ENCODE results near the gene SPAG6. TPM values are rescaled to one million over a fixed set of nuclear protein-coding genes. Genes with fewer than 3 reads are reported as not detected.
A peak's percentile ranks its signal among the peaks of the same experiment; 100 is the strongest.

SPAG6 gene
- total RNA-seq, 4 donors from 2014 or later: 0.19 TPM; not detected in 3

DNA sequence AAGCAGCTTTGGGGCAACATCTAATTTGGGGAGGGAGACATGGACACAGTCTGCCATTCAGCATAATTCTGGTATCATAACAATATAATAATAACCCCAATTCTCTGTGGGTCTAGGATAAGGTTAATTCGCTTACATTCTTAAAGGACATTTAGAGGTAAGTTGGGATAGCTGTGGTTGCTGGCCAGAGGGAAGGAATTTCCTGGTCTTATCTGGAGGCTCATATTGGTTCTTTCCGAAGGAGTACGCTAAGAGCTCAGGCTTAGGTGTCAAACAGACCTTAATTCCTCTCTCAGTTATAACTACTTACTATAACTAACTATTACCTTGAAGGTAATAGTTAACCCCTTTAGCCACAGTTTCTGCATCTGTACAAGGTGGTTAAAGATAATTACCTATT is 68.8 kb downstream of the SPAG6 start:
- no peak overlapping the region for H3K4me3 ChIP-seq
- H3K4me1 ChIP-seq: no peaks in the 10 kb centered on the region
- TF ChIP-seq POLR2A (IDR thresholded peaks at IDR 0.05): no peak
- TF ChIP-seq, protein P1, sequence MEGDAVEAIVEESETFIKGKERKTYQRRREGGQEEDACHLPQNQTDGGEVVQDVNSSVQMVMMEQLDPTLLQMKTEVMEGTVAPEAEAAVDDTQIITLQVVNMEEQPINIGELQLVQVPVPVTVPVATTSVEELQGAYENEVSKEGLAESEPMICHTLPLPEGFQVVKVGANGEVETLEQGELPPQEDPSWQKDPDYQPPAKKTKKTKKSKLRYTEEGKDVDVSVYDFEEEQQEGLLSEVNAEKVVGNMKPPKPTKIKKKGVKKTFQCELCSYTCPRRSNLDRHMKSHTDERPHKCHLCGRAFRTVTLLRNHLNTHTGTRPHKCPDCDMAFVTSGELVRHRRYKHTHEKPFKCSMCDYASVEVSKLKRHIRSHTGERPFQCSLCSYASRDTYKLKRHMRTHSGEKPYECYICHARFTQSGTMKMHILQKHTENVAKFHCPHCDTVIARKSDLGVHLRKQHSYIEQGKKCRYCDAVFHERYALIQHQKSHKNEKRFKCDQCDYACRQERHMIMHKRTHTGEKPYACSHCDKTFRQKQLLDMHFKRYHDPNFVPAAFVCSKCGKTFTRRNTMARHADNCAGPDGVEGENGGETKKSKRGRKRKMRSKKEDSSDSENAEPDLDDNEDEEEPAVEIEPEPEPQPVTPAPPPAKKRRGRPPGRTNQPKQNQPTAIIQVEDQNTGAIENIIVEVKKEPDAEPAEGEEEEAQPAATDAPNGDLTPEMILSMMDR (IDR thresholded peaks at IDR 0.05): no peak
- H3K27ac ChIP-seq: no peak overlapping the region
- no peaks in the 10 kb centered on the region for H3K9me3 ChIP-seq
- WGBS, 2 donors: 83 to 100% methylated on average over 3 of the region's 3 CpGs
- H3K36me3 ChIP-seq: no peaks in the 10 kb centered on the region
- DNase-seq: no peak
- H3K27me3 ChIP-seq: peaks cover 0 to 10% (median 0%) of the 10 kb centered on the region in 4 donors
- intact Hi-C loops (cut with DNase I): no loop called here

- Histone ChIP-seq H3K9me3 (no peaks in the 10 kb centered on the region), H3K4me1 (no peaks in the 10 kb centered on the region), H3K4me3 (no peak overlapping the region), H3K27ac (no peak overlapping the region), H3K27me3 (peaks cover 0 to 5% (median 0%) of the 10 kb centered on the region in 4 donors), H3K36me3 (no peaks in the 10 kb centered on the region)
- no peak for TF ChIP-seq POLR2A (IDR thresholded peaks at IDR 0.05)
- TF ChIP-seq, protein P1 (IDR thresholded peaks at IDR 0.05): no peak
- DNase-seq: no peak
- 90 to 92% methylated on average over 2 of the region's 2 CpGs for WGBS, 2 donors
- intact Hi-C loops (cut with DNase I): no loop called here
Observed at GRCh38 chr10:22415072-22415471, 69.8 kb downstream of the SPAG6 start.

DNA sequence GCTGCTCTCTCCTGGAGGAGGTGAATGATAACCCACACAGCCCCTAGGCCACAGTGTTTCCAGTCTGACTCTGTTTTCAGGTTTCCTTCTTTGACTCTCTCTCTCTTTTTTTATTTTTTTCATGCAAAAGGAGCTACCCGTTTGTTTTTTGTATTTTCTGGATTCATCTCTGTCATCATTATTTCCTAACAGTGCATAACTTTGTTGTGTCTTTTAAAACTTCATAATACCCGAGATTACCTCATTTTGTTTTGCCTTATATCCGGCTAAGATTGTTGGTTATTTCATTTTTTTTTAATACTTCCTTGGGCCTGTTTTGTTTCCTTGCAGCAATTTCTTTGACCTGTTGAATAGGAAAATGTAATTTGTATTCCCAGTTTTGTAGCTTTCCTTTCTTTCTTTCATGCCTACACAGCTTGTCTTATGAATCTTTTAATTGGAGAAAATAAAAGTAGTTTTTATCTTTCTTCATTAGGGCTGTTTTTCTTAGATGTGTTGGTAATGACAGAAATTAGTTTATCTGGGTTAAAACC is 72.5 kb downstream of the SPAG6 start:
- no peaks in the 10 kb centered on the region for H3K36me3 ChIP-seq
- intact Hi-C loops (cut with DNase I): no loop called here
- H3K4me1 ChIP-seq: no peaks in the 10 kb centered on the region
- DNase-seq: no peak
- TF ChIP-seq, protein P1 (IDR thresholded peaks at IDR 0.05): no peak
- no peak for TF ChIP-seq POLR2A (IDR thresholded peaks at IDR 0.05)
- H3K27me3 ChIP-seq: no peaks in the 10 kb centered on the region
- no peak overlapping the region for H3K27ac ChIP-seq
- no peak overlapping the region for H3K4me3 ChIP-seq
- H3K9me3 ChIP-seq: no peaks in the 10 kb centered on the region
- 53 to 65% methylated on average over 3 of the region's 3 CpGs for WGBS, 2 donors

- Histone ChIP-seq H3K4me1 (no peaks in the 10 kb centered on the region), H3K27ac (no peak overlapping the region), H3K36me3 (no peaks in the 10 kb centered on the region), H3K4me3 (no peak overlapping the region), H3K9me3 (no peaks in the 10 kb centered on the region), H3K27me3 (peaks cover 0 to 12% (median 0%) of the 10 kb centered on the region in 4 donors)
- TF ChIP-seq, protein P1 (IDR thresholded peaks at IDR 0.05): peak in 1 of 6 experiments; percentile 11
- no peak for TF ChIP-seq POLR2A (IDR thresholded peaks at IDR 0.05)
- DNase-seq: no peak
- 73 to 79% methylated on average over 4 of the region's 4 CpGs for WGBS, 2 donors
- intact Hi-C loops (cut with DNase I): loop anchor here (10.0 kb wide), 1 partner anchor 426 kb away; no protein-coding TSS in a partner anchor
Observed at GRCh38 chr10:22420787-22421517, 75.7 kb downstream of the SPAG6 start.

- WGBS, 2 donors: 84 to 96% methylated on average over 5 of the region's 5 CpGs
- Histone ChIP-seq H3K36me3 (no peaks in the 10 kb centered on the region), H3K9me3 (no peaks in the 10 kb centered on the region), H3K4me3 (no peak overlapping the region), H3K4me1 (peaks cover 0 to 33% (median 9%) of the 10 kb centered on the region in 3 donors), H3K27me3 (peaks cover 0 to 51% (median 0%) of the 10 kb centered on the region in 4 donors), H3K27ac (no peak overlapping the region)
- intact Hi-C loops (cut with DNase I): loop anchor here (10.0 kb wide), 1 partner anchor 432 kb away; no protein-coding TSS in a partner anchor
- TF ChIP-seq, protein P1 (IDR thresholded peaks at IDR 0.05): no peak
- TF ChIP-seq POLR2A (IDR thresholded peaks at IDR 0.05): no peak
- DNase-seq: no peak
Observed at GRCh38 chr10:22426653-22427052, 81.4 kb downstream of the SPAG6 start.

Data from esophagus squamous epithelium (tissue), 5 donors.